ENCODE results near the gene LSM14A. TPM values are rescaled to one million over a fixed set of nuclear protein-coding genes. Genes with fewer than 3 reads are reported as not detected.
A peak's percentile ranks its signal among the peaks of the same experiment; 100 is the strongest.

LSM14A gene
- total RNA-seq, 1 donor from 2014 or later: 94.4 TPM

GRCh38 chr19:34254698-34255432, 82.6 kb downstream of the LSM14A start:
- peak; percentile 42 for DNase-seq (ENCODE audit: low spot score)

- DNase-seq (ENCODE audit: low spot score): no peak
These were observed 83.2 kb downstream of the LSM14A start for GRCh38 chr19:34255546-34255945.

- no peak for DNase-seq (ENCODE audit: low spot score)
These were observed 84.7 kb downstream of the LSM14A start for GRCh38 chr19:34256835-34257558.

- DNase-seq (ENCODE audit: low spot score): no peak
These were observed 85.2 kb downstream of the LSM14A start for GRCh38 chr19:34257559-34257924.

GRCh38 chr19:34259367-34260095, 87.2 kb downstream of the LSM14A start:
- DNase-seq (ENCODE audit: low spot score): no peak

GRCh38 chr19:34260771-34261173, 88.5 kb downstream of the LSM14A start:
- peak; percentile 71 for DNase-seq (ENCODE audit: low spot score)

- peak; percentile 64 for DNase-seq (ENCODE audit: low spot score)
These were observed 89.2 kb downstream of the LSM14A start for GRCh38 chr19:34261334-34262109.

GRCh38 chr19:34263745-34264237, 91.5 kb downstream of the LSM14A start:
- DNase-seq (ENCODE audit: low spot score): no peak

GRCh38 chr19:34265221-34265650, 92.9 kb downstream of the LSM14A start:
- DNase-seq (ENCODE audit: low spot score): no peak

- no peak for DNase-seq (ENCODE audit: low spot score)
These were observed 96.8 kb downstream of the LSM14A start for GRCh38 chr19:34269081-34269480.

- no peak for DNase-seq (ENCODE audit: low spot score)
These were observed 97.2 kb downstream of the LSM14A start for GRCh38 chr19:34269489-34269888.

GRCh38 chr19:34269968-34270621, 97.8 kb downstream of the LSM14A start:
- peak; percentile 80 for DNase-seq (ENCODE audit: low spot score)

GRCh38 chr19:34273121-34273520, 100.8 kb downstream of the LSM14A start:
- DNase-seq (ENCODE audit: low spot score): no peak

GRCh38 chr19:34274284-34274826, 102.1 kb downstream of the LSM14A start:
- DNase-seq (ENCODE audit: low spot score): no peak

GRCh38 chr19:34274827-34275625, 102.7 kb downstream of the LSM14A start:
- DNase-seq (ENCODE audit: low spot score): peak; percentile 89

- no peak for DNase-seq (ENCODE audit: low spot score)
These were observed 103.4 kb downstream of the LSM14A start for GRCh38 chr19:34275705-34276104.

GRCh38 chr19:34276614-34277013, 104.3 kb downstream of the LSM14A start:
- no peak for DNase-seq (ENCODE audit: low spot score)

- DNase-seq (ENCODE audit: low spot score): no peak
These were observed 104.9 kb downstream of the LSM14A start for GRCh38 chr19:34277244-34277643.

GRCh38 chr19:34278783-34279182, 106.5 kb downstream of the LSM14A start:
- DNase-seq (ENCODE audit: low spot score): no peak

Data from umbilical cord (tissue), 2 donors.